ENCODE results near the gene KATNIP.

KATNIP gene

GRCh38 chr16:27571433-27572326, 21.7 kb downstream of the KATNIP start:
- DNase-seq (ENCODE audit: low read depth, low spot score) = no peak
- H3K4me3 ChIP-seq (ENCODE audit: low read length) = no peak overlapping the region

DNA sequence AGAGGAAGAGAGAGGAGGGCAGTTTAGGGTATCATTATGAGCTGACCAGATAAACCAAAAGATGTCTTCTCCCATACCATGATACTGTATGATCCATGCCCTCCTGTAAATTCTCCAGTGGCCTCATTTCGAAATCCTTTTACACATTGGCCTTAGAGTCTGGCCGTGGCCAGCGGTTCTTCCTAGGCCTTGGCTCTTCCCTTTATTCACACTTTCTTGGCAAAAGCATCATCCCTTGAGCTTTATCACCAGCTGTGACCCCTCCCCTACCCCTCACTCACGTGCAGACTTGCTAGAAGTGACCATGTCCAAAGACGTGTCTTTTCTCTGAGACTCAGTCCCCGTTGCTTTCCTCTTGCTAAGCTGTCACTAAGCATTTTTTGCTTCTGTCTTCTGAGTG, 22.8 kb downstream of the KATNIP start:
- DNase-seq (ENCODE audit: low read depth, low spot score) = no peak
- H3K4me3 ChIP-seq (ENCODE audit: low read length) = no peak overlapping the region

GRCh38 chr16:27576729-27577128, 26.8 kb downstream of the KATNIP start:
- no peak for DNase-seq (ENCODE audit: low read depth, low spot score)
- H3K4me3 ChIP-seq (ENCODE audit: low read length) = no peak overlapping the region

DNA sequence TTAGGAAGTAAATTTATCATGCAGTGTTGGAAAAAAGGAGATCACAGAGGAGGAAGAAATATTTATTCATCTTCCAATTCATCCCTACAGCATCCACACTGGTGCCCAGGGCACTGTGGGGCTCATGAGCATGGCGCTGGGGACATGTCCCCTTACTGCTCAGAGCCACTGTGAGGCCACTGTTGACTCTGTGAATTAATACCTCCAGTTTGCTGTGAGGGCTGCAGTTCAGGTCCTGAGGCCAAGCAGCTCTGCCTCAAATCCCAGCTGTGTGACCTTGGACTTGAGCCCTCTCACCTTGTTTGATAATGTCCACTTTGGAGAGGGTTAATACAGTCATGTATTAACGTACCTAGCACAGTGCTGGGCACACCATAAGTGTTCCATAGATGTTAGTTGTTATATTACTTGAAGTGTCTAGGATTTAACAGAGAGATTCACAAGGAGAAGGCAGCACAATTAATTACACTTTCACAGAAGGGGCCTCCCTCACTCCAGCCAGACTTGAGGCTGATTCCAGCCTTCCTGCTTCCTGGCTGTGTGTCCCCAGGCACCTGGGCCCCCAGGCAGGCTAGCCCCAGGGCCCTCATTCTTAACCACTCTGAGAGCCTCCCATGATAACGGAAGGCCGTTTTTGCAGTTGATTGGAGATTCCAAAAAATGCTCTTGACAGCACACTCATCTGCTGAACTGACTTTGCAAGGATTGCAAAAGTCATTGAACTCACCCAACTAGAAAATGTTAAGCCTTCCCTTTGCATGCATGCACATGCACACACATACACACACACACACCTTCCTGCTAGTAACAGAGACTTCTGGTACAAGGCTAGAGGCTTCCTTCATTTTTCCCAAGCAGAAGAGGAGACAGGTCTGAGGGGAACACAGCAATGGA, 29.4 kb downstream of the KATNIP start:
- no peak overlapping the region for H3K4me3 ChIP-seq (ENCODE audit: low read length)

DNA sequence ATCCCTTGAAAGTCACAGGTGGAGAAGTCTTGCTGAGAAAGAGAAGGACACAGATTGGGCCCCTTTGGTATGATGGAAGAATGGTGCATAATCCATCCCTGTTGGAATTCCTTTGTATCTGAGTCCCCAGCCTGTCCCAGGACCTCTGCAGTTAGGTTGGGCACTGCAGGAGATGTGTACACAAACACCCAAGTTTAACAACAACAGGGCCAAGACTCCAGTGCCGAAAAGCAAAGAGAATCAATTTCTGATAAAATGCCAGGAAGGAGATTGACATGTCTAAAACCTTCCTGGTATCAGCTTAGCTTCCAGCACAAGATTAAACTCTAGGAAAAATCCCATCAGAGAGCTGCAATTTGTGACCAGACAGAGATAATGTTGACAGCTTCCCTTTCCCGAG, 32.9 kb downstream of the KATNIP start:
- H3K4me3 ChIP-seq (ENCODE audit: low read length) = no peak overlapping the region
- DNase-seq (ENCODE audit: low read depth, low spot score) = no peak

More for the DNA sequence above, 29.4 kb downstream of the KATNIP start:
- DNase-seq (ENCODE audit: low read depth, low spot score) = no peak

- no peak overlapping the region for H3K4me3 ChIP-seq (ENCODE audit: low read length)
- DNase-seq (ENCODE audit: low read depth, low spot score) = no peak
These were observed 33.7 kb downstream of the KATNIP start for GRCh38 chr16:27583634-27584033.

GRCh38 chr16:27585200-27585599, 35.3 kb downstream of the KATNIP start:
- no peak overlapping the region for H3K4me3 ChIP-seq (ENCODE audit: low read length)
- no peak for DNase-seq (ENCODE audit: low read depth, low spot score)

DNA sequence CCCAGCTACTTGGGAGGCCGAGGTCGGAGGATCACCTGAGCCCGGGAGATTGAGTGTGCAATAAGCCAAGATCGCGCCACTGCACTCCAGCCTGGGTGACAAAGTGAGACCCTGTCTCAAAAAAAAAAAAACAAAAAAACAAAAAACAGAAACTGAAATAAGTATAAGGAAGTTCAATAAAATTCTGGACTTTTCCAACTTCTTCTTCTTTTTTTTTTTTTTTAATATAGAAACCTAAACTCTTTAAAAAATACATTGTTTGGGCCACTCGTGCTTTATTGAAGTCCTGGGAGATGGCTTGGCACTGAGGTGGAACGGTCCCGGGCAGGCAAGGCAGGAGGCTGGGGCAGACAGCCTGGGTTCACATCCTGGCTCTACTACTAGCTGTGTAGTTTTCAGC, 36.8 kb downstream of the KATNIP start:
- no peak overlapping the region for H3K4me3 ChIP-seq (ENCODE audit: low read length)
- DNase-seq (ENCODE audit: low read depth, low spot score) = no peak

- H3K4me3 ChIP-seq (ENCODE audit: low read length) = no peak overlapping the region
- DNase-seq (ENCODE audit: low read depth, low spot score) = no peak
These were observed 38.1 kb downstream of the KATNIP start for GRCh38 chr16:27588057-27588456.

GRCh38 chr16:27591837-27592236, 41.9 kb downstream of the KATNIP start:
- DNase-seq (ENCODE audit: low read depth, low spot score) = no peak

GRCh38 chr16:27595475-27595874, 45.5 kb downstream of the KATNIP start:
- no peak overlapping the region for H3K4me3 ChIP-seq (ENCODE audit: low read length)
- no peak for DNase-seq (ENCODE audit: low read depth, low spot score)

More at GRCh38 chr16:27591837-27592236, 41.9 kb downstream of the KATNIP start:
- no peak overlapping the region for H3K4me3 ChIP-seq (ENCODE audit: low read length)

DNA sequence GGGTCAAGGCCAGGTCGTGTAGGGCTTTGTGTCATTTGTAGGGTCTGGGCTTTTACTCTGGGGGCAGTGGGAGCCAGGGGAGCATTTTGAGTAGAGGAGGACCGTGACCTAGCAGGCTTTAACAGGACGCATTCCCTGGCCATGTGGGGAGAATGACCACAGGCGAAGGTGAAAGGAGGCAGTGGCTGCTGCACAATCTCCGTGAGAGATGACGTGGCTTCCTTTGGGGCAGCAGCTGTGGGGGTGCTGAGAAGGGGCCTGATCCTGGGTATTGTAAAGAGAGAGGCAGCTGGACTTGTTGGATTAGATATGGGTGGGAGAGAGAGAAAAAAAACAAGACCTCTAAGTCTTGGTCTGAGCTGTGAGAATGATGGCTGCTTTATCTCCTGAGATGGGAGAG, 46.0 kb downstream of the KATNIP start:
- H3K4me3 ChIP-seq (ENCODE audit: low read length) = no peak overlapping the region
- no peak for DNase-seq (ENCODE audit: low read depth, low spot score)

DNA sequence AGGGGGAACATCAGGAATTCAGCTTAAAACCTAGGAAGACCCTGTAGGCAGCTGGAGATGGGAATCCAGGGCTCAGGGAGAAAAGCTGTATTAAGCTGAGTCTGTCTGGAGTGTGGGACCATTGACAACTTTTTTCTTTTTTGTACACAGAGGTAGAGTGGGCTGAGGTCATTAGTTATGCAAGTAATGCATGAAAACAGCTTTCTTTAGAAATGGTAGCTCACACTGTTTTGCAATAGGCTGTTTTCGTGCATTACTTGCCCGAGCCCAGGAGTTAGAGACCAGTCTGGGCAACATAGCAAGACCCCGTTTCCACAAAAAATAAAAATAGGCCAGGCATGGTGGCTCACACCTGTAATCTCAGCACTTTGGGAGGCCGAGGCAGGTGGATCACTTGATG, 46.5 kb downstream of the KATNIP start:
- no peak for DNase-seq (ENCODE audit: low read depth, low spot score)
- no peak overlapping the region for H3K4me3 ChIP-seq (ENCODE audit: low read length)

DNA sequence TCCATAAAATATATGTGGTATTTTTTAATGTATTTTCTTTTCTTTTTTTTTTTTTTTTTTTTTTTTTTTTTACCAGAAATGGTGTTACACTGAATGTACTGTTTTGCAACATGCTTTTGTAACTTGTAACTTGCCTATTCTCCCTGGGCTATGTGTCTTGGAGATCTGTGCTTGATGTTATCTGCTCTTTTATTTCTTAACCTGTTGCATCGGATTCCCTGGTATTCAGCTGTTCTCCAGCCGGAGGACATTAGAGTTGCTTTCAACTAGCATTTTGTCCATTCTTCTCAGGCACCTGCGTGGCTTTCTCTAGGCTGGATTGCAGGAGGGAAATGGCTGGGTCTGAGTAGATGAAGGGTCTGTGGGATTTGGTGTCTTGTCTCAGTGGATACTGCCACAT, 47.4 kb downstream of the KATNIP start:
- no peak overlapping the region for H3K4me3 ChIP-seq (ENCODE audit: low read length)
- DNase-seq (ENCODE audit: low read depth, low spot score) = no peak

GRCh38 chr16:27598220-27598619, 48.3 kb downstream of the KATNIP start:
- DNase-seq (ENCODE audit: low read depth, low spot score) = no peak
- no peak overlapping the region for H3K4me3 ChIP-seq (ENCODE audit: low read length)

DNA sequence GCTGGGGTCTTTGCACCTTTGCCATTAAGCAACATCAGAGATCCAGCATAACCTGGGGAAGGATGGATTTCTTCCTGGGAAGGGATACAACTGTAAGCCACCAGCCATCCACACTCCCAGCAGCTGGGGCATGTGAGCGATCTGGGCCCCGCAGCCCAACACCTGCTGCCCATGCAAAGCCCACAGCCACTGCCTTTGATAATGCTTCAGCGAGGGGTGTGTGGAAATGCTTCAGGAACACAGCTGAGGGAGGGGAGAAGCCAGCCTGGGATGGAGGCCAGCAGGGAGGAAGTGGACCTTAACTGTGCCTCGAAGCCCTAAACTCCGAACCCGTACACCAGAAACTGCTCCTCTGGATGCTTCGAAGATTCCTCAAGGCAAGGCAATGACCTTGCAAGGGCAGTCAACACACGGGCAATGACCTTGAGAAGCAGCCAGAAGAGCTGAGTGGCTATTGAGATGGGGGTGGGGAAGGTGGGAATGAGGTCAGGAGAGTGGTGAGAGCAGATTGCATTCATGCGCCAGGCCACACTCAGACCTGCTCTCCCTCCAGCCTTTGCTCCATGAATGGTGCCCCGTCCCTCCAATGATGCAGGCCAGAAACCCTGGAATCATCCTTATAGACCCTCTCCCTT, 49.1 kb downstream of the KATNIP start:
- no peak overlapping the region for H3K4me3 ChIP-seq (ENCODE audit: low read length)
- no peak for DNase-seq (ENCODE audit: low read depth, low spot score)

DNA sequence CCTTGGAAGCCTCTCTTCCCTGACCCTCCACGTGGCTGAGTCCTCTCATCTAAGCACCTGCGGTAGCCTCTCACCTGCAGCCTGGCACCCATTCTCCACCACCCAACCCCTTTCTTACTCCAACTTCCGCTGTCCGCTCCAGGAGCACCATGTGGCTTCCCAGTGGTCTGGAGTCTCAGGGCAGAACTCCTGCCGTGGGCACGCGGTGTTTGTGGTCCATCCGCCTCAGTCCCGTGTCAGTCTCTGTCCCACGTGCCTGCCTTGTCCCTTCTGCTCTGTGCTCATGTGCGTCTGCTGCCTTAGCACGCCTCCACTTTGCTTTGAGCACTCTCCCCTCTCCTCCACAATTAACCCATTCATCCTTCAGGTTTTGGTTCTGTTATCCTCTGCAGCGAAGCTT, 49.7 kb downstream of the KATNIP start:
- no peak for DNase-seq (ENCODE audit: low read depth, low spot score)
- H3K4me3 ChIP-seq (ENCODE audit: low read length) = no peak overlapping the region
